CMK (cell line): ENCODE measurements around the gene PLOD1.
"Not testable (repeated sequence)": the region's sequence is repeated elsewhere in the genome, so short reads cannot be mapped to it uniquely, and the experiment has no call there.

Source experiments
- DNase-seq: peaks from one replicate; pipeline ENCODE4 v3.0.0-alpha.2; 2010; ENCODE audit warnings: low read depth

Gene PLOD1

DNA sequence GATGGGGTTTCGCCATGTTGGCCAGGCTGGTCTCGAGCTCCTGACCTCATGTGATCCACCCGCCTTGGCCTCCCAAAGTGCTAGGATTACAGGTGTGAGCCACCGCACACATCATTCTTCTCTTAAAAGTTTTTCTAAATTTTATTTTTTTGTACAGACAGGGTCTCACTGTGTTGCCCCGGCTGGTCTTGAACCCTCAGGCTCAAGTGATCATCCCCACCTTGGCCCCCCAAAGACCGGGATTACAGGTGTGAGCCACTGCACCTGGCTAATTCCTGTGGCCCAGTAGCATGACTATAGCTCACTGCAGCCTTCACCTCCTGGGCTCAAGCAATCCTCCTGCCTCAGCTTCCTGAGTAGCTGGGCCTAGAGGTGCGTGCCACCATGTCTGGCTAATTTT is 5.3 kb downstream of the PLOD1 start:
- DNase-seq: not testable (repeated sequence)

DNA sequence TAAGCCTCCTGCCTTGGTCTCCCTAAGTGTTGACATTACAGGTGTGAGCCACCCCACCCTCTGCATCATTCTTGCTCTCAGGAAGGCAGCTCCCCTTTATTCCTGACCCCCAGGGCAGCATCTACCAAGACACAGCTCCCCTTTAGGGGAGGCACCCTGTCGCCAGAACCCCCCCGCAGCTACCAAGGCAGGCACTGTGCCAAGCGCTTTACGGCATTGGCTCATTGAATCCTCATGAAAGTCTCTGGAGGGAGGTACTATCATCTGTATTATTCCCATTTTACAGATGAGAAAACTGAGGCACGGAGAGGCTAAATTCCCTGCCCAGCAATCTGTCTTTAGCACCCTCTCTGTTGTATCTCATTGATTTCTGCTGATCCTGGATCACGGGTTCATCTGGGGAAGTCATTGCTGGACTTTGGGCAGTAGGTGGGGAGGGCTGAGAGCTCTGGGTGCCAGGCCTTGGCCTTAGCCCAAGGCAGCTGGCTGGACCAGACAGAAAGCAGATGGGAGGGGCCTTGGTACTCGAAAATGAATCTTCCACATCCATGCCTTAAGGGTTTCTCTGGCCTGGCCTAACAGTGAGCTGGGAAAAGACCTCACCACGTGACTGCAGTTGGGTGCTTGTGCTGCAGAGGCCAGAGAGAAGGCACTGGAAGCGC is 5.9 kb downstream of the PLOD1 start:
- no peak for DNase-seq

DNA sequence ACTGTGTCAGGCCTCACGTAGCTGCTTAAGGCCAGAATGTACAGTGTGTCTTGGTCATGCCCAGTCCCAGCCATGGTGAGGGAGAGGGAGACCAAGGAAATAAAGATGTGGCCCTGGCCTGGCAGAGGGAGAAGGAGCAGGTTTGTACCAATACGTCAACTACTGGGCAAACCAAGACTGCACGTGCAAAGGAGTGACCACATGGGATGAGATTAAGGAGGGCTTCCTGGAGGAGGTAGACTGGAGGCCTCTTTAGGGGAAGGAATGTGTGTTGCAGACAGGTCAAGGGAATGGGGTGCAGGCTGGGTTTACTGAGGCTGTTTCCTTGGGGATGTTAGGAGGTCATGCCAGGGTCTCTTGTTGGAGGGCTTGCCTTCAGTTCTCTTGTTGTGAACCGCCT is 7.8 kb downstream of the PLOD1 start:
- DNase-seq: no peak

GRCh38 chr1:11943619-11944018 is 9.1 kb downstream of the PLOD1 start:
- DNase-seq: no peak

GRCh38 chr1:11944358-11944931 is 9.9 kb downstream of the PLOD1 start:
- no peak for DNase-seq

DNA sequence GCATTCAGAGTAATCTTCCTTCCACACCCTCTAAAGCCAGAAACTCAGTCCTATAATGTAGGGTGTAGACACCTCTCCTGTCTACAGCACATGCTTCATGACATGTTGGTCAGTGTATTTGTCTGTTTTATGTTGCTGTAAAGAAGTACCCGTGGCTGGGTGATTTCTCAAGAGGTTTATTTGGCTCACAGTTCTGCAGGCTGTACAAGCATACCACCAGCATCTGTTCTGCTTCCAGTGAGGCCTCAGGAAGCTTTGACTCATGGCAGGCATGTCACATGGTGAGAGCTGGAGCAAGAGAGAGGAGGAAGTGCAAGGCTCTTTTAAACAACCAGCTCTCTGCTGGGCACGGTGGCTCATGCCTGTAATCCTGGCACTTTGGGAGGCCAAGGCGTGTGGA is 12.1 kb downstream of the PLOD1 start:
- no peak for DNase-seq

- peak; percentile 65 for DNase-seq
Measured at GRCh38 chr1:11948822-11949458, 14.4 kb downstream of the PLOD1 start.

- no peak for DNase-seq
Measured at GRCh38 chr1:11951901-11952300, 17.4 kb downstream of the PLOD1 start.

- no peak for DNase-seq
Measured at GRCh38 chr1:11952455-11953109, 18.1 kb downstream of the PLOD1 start.

DNA sequence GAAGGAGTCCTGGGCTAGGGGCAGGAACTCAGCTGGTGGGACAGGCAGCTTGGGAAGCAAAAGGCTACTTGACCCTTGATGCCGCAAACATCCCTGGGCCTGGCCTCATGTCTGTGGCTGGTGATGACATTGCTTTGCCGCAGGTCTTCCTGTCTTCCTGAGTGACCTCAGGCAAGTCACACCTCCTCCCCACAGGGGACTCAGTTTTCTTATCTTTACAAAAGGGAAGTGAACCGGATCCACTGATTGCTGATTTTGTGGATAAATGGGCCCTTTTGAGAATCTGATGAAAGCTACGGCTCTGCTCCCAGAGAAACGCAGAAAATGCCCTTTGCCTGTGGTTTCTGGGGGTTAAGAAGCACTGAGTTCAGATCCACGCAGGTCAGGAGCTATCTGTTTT is 20.7 kb downstream of the PLOD1 start:
- no peak for DNase-seq

DNA sequence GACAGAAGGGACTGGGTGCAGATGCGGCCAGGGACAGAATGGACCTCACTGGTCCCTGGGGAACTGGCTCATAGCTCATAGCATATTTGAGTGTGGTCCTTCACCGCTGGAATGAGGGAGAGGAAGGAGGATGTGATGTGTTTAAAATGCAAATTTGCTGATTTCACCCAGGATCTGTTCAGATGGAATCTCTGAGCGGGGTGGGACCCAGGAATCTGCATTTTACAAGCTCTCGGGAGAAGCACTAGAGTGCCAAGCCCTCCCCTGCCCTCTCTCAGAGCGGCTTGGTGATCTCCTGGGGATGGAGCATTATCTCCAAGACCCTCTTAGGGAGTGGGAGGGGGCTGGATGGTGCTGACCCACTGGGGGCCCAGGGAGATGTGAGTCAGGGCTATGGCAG is 22.9 kb downstream of the PLOD1 start:
- no peak for DNase-seq

DNA sequence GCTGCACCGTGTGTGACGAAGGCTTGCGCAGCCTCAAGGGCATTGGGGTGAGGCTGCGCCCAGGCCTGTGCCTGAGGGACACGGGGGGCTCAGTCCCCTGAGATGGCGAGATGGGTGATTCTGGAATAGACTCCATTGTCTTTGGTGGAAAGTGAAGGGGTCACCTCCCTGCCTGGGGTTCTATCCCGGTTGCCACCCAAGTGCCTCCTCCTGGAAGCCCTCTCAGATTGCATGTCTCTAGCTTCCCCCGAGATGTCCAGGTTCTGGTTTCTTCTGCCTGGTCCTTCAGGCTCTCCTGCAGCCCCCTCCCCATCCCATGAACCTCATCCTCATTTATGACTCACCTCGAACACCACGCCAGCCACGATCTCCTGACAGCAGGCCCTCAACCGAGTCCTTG is 23.4 kb downstream of the PLOD1 start:
- no peak for DNase-seq

DNA sequence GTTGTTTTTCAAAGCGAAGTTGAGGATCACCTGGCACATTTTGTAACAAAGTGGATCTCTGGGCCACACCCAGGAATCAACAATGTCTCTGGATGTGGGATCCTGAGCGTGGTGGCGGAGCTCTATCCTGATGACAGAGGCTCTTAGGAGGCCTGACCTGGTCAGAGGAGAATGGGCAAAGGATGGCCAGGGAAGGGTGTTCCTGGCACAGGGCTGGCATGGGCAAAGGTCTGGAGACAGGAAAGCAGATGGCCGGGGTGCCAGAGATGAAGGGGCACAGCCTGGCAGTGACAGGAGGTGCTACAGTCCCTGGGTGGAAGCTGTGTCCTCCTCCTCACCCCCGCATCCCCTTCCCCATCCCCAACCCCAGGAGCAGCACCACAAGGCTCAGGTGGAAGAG is 25.8 kb downstream of the PLOD1 start:
- DNase-seq: no peak

- DNase-seq: no peak
Measured at GRCh38 chr1:11960715-11961114, 26.2 kb downstream of the PLOD1 start.

GRCh38 chr1:11961230-11961629 is 26.7 kb downstream of the PLOD1 start:
- no peak for DNase-seq

DNA sequence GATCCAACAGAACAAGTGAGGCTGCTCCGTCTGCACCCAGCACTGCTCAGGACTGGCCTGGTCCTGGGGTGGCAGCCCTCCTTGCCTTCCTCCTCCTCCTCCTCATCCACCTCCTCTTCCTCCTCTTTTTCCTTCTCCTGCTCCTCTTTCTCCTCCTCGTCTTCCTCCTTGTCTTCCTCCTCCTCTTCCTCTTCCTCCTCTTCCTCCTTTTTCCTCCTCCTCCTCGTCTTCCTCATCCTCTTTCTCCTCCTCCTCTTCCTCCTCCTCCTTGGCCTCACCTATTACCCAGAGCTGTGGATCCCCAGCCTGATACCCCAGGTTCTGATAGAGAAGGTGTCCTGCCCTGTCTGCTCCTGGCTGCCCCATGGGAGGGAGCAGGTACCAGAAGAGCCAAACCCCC is 29.1 kb downstream of the PLOD1 start:
- DNase-seq: no peak

GRCh38 chr1:11964656-11965055 is 30.1 kb downstream of the PLOD1 start:
- no peak for DNase-seq

GRCh38 chr1:11967028-11967547 is 32.6 kb downstream of the PLOD1 start:
- no peak for DNase-seq

- no peak for DNase-seq
Measured at GRCh38 chr1:11970441-11971185, 36.1 kb downstream of the PLOD1 start.

- DNase-seq: no peak
Measured at GRCh38 chr1:11977625-11978024, 43.1 kb downstream of the PLOD1 start.

DNA sequence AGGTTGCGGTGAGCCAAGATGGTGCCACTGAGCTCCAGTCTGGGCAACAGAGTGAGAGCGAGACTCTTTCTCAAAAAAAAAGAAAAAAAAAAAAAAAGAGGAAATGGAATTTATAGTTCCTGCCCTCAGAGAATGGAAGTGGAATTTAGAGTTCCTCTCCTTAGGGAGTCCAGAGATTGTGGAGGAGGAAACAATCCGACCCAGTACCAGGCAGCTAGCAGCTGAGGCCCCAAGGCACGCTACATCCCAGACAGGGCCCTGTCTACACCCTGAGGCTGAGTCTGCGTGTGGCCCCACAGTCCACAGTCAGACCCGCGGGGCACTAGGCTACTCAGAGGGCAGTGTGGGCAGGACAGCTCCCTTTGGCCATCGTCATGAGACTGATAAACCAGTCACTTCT is 43.8 kb downstream of the PLOD1 start:
- DNase-seq: no peak
